ENCODE measurements around the gene ACBD5.

ACBD5 gene

DNA sequence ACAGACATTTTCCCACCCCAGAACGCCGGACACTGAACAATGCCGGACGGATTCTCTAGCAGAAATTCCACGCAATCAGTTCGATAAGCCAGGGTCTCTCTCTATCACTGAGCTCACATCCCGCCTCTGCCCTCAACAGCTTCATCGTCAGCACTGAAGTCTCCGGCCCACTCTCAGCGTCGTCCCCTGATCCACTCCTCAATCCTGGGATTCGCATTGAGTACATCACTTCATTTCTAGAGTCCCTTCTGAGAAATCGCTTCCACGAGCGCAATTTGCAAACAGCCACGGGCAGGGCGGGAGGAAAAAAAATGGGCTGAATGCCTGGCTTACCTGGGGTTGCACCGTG lies 86.8 kb downstream of the ACBD5 start:
- H3K4me3 ChIP-seq (ENCODE audit: control insufficient read depth, low read depth, low read length), result peak overlapping the region; percentile 84
- no peak for DNase-seq (ENCODE audit: low read depth)
- no peak for TF ChIP-seq CTCF (IDR thresholded peaks at IDR 0.05; ENCODE audit: control insufficient read depth, insufficient read depth, low read depth, low read length, missing control alignments)

DNA sequence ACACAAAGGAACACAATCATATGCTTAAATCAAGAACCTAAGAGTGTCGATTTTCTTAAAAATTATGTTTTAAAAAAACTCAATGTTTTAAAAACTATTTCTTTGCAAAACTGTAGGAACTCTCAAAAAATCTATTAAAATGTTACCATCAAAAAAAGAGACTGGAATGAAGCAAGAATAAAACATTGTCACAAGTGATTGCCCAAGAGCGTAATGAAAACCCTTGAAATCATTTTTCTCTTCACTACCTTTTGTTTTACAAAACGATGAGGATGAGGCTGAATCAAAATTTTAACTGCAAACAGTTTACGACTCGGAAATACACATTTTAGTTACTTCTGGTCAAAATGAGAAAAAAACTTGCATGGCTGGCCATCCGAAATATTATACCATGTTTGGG lies 87.3 kb downstream of the ACBD5 start:
- DNase-seq (ENCODE audit: low read depth), result no peak
- TF ChIP-seq CTCF (IDR thresholded peaks at IDR 0.05; ENCODE audit: control insufficient read depth, insufficient read depth, low read depth, low read length, missing control alignments), result no peak
- peak overlapping the region; percentile 84 for H3K4me3 ChIP-seq (ENCODE audit: control insufficient read depth, low read depth, low read length)

DNA sequence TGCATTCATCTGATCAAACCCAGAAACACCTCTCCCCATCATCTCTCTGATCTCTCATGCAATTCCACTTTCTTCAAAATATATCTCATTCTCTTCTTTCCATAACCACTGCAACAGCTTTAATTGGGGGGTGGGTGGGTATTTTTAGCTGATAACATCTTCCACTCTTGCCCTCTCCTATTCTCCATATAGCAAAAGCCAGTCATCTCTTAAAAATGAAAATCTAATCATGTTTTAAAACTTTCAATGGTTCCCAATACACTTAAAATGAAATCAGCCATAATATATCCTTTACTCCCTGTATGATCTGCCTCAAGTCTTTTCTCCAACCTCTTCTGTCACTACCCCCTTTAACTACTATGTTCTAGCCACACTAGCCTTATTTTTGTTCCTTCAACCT lies 87.9 kb downstream of the ACBD5 start:
- no peak for TF ChIP-seq CTCF (IDR thresholded peaks at IDR 0.05; ENCODE audit: control insufficient read depth, insufficient read depth, low read depth, low read length, missing control alignments)
- H3K4me3 ChIP-seq (ENCODE audit: control insufficient read depth, low read depth, low read length), result peak overlapping the region; percentile 84
- no peak for DNase-seq (ENCODE audit: low read depth)

DNA sequence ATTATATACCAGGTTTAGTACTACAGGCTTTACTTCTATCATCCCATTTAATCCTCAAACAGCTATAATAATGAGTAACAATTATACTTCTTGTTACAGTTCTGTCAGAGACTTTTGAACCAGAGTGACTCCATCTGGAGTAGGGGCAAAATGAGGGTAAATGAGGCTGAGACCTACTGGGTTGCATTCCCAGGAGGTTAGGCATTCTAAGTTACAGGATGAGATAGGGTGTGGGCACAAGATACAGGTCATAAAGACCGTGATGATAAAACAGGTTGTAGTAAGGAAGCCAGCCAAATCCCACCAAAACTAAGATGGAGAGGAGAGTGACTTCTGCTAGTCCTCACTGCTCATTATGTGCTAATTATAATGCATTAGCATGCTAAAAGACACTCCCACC lies 90.3 kb downstream of the ACBD5 start:
- TF ChIP-seq CTCF (IDR thresholded peaks at IDR 0.05; ENCODE audit: control insufficient read depth, insufficient read depth, low read depth, low read length, missing control alignments), result no peak
- H3K4me3 ChIP-seq (ENCODE audit: control insufficient read depth, low read depth, low read length), result no peak overlapping the region
- DNase-seq (ENCODE audit: low read depth), result no peak

DNA sequence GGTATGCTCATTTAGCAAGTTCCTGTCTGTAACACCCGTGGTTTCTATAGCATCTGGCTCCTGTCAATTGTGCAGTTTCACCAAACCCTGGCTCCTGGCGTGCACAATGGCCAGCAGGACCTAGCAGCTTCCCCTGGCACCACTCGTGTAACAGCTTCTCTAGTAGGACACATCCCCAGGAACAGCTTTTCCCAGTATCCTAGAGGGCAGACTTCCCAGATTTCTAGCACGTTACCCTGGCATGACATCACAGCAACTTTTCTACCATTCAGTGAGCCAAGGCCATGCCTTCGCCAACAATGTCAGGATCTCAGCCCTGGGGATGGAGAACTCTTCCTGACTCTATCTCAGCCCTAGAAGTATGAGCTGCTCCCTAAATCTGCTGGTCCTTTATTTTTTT lies 92.9 kb downstream of the ACBD5 start:
- TF ChIP-seq CTCF (IDR thresholded peaks at IDR 0.05; ENCODE audit: control insufficient read depth, insufficient read depth, low read depth, low read length, missing control alignments), result no peak
- DNase-seq (ENCODE audit: low read depth), result no peak
- H3K4me3 ChIP-seq (ENCODE audit: control insufficient read depth, low read depth, low read length), result no peak overlapping the region

DNA sequence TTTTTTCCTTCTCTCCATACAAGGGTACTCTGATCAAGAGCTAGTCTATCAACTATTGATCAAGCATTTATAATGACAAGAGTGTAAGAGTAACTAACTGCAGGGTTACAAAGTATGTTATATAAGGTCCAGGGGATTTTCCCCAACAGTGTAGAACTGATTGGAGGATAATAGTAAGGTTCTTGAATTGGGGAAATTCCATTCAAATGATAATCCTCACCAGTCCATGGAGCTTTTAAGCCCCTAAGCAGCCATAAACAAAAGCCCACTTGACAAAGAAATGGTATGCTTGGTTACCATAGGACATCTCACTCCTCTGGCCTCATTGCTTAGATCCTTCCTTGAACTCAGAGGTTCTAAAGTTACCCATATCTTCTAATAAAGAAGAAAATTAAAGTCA lies 94.7 kb downstream of the ACBD5 start:
- no peak for DNase-seq (ENCODE audit: low read depth)
- H3K4me3 ChIP-seq (ENCODE audit: control insufficient read depth, low read depth, low read length), result no peak overlapping the region

More for the DNA sequence above, 94.7 kb downstream of the ACBD5 start:
- no peak for TF ChIP-seq CTCF (IDR thresholded peaks at IDR 0.05; ENCODE audit: control insufficient read depth, insufficient read depth, low read depth, low read length, missing control alignments)

Measured in AG09309 (cell line).